NCI-H1694 treated with DMSO at 0.1 percent for 48 hours (cell line): Measurements from ENCODE around the gene OR11H1.
"Not testable (repeated sequence)": the region's sequence is repeated elsewhere in the genome, so short reads cannot be mapped to it uniquely, and the experiment has no call there.

Source experiments
- DNase-seq: peaks from one replicate; lab custom pipeline; 2025; lab: John Stamatoyannopoulos, UW

The OR11H1 gene, protein sequence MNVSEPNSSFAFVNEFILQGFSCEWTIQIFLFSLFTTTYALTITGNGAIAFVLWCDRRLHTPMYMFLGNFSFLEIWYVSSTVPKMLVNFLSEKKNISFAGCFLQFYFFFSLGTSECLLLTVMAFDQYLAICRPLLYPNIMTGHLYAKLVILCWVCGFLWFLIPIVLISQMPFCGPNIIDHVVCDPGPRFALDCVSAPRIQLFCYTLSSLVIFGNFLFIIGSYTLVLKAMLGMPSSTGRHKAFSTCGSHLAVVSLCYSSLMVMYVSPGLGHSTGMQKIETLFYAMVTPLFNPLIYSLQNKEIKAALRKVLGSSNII

DNA sequence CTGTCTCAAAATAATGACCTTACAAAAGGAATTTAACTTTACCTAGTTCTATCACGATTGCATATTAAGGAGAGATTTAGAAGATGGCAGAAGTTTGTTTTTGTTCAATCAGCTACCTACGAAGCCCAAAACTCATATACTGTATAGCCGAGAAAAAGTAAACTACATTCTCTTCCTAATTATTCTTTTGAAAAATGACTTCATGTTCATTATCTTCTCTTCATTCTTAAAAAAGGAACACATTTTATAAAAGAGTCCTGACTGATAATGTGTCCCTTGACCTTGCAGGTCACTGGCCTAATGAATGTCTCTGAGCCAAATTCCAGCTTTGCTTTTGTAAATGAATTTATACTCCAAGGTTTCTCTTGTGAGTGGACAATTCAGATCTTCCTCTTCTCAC lies at the start of gene OR11H1:
Gene OR11H1, plus strand, starts transcription at position 301 of the 400 bp plus-strand sequence. Its CDS starts 0 bp downstream, at position 301.
- DNase-seq: not testable (repeated sequence)

DNA sequence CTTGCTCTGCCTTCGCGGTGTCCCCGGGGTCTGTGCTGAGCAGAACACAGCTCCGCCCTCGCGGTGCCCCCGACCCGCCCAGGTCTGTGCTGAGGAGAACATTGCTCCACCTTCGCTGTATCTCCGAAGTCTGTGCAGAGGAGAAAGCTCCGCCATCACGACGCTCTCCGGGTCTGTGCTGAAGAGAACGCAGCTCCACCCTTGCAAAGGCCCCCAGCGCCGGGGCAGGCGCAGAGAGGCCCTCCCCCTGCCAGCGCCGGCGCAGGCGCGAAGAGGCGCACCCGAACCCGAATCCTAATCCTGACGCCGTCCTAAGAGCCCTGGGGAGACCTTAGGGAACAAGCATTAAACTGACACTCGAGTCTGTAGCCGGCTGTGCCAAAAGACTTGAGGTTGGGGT lies 18.0 kb upstream of the OR11H1 start:
- DNase-seq: not testable (repeated sequence)

GRCh38 chr22:15515896-15516295 lies 12.1 kb upstream of the OR11H1 start:
- DNase-seq: not testable (repeated sequence)

GRCh38 chr22:15553767-15554166 lies 25.8 kb downstream of the OR11H1 start:
- not testable (repeated sequence) for DNase-seq

DNA sequence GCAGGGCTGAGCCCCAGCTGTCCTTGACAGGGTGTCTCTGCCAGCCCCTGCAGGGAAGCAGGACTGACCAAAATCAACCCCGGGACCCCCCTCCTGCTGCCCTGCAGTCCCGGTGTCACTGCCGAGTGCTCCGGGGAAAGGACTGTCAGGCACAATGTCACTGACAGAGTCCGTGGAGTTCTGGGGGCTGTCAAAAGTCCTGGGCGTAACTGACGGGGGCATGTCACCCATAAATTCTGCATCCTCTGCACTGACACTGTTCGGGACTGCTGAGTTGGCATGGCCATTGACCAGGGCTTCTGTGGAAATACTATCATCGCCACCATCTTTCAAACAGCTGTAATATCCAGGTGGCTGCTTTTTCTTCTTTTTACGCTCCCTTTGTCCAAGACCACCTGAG lies 35.5 kb downstream of the OR11H1 start:
- not testable (repeated sequence) for DNase-seq

- DNase-seq: not testable (repeated sequence)
Measured at GRCh38 chr22:15565063-15565462, 37.1 kb downstream of the OR11H1 start.
